Pancreas (tissue), 10 donors: ENCODE results near the gene PATE2. TPM values are rescaled to one million over a fixed set of nuclear protein-coding genes. Genes with fewer than 3 reads are reported as not detected.

ENCODE experiments used
- ATAC-seq, 4 donors: fragments of 200-7000 bp; cut with Tn5 transposase; one replicate each; pipeline versions ENCODE4 v1.8.0 to v1.9.1; 2020; ENCODE audit warnings: mild to moderate bottlenecking in 4 of 4, moderate library complexity in 4 of 4
- DNase-seq, 6 donors: peaks; one replicate each; pipeline ENCODE4 v3.0.0-alpha.2; 2020
- FAIRE-seq: peaks from 2 replicates; lab custom pipeline; 2012; peaks lifted over from hg19 to GRCh38; lab: Jason Lieb, UNC
- H3K27ac ChIP-seq, 4 donors: fragments of 200-600 bp; sonication (generic); 1 replicate in 3 of 4; 2 replicates in 1 of 4; pipeline versions ENCODE4 v1.5.0 to v1.8.0; 2020
- H3K27me3 ChIP-seq, 4 donors: fragments of 200-600 bp; one replicate each; pipeline ENCODE4 v1.8.0; 2021
- H3K36me3 ChIP-seq, 3 donors: fragments of 200-600 bp; sonication (generic) in 1 of 3; one replicate each; pipeline versions ENCODE4 v1.5.0 to v1.8.0; 2020 to 2021
- H3K4me1 ChIP-seq, 3 donors: fragments of 200-600 bp; one replicate each; pipeline ENCODE4 v1.8.0; 2021
- H3K4me3 ChIP-seq, 4 donors: fragments of 200-600 bp; sonication (generic) in 2 of 4; one replicate each; pipeline versions ENCODE4 v1.5.0 to v1.8.0; 2020 to 2021
- H3K9me3 ChIP-seq, 4 donors: fragments of 200-600 bp; one replicate each; pipeline ENCODE4 v1.8.0; 2021
- CTCF ChIP-seq, 4 donors: fragments of 200-600 bp; sonication (generic) in 3 of 4; IDR thresholded peaks; one replicate each; pipeline versions ENCODE4 v1.5.0 to v1.8.0; 2021; ENCODE audit warnings: antibody characterized with exemption in 4 of 4
- WGBS, 2 donors: extraction: QIAGEN DNeasy Blood & Tissue Kit; methylation state at CpG; one replicate each; pipeline ENCODE4 v1.1.7; 2013; 5-methylcytosine and 5-hydroxymethylcytosine counted together
- intact Hi-C, 3 donors: fragments of 100-400 bp; cut with DNase I; formaldehyde crosslinking; loops; one replicate each; pipeline versions ENCODE4 v1.11.1 to v1.14.2; 2022
- polyA plus RNA-seq, 2 donors: library from polyadenylated mRNA; stranded (reverse); fragments of 200-250 nt; gene quantifications; one replicate each; pipeline ENCODE4 v1.2.3, GENCODE V29; 2013
- total RNA-seq, 6 donors: library from RNA; stranded (reverse); fragmentation: NEBNext Ultra II Directional in 4 of 6; extraction: Animal tissue kit (Norgen Biotek cat#: 25700) in 4 of 6; gene quantifications; one replicate each; pipeline versions ENCODE4 v1.2.1 to v1.2.4, GENCODE V29; 2021 to 2023
- donor health status: healthy with polysubstance abuse.
- donor health status: DM: no; HTN: no; CAD: no; lungs with moderate emphysema.
- donor health status: DM: no; HTN: no; CAD: no.
- donor health status: control.
- donor health status: control.
- donor health status: Bipolar disorder and iron deficiency.
- donor health status: DM: yes; HTN: yes; CAD: no.
- donor health status: DM: no; HTN: no; CAD: no.
- donor health status: DM: no; HTN: no; CAD: no.
- donor health status: DM: yes; HTN: yes; CAD: no.

PATE2 gene
- total RNA-seq (under 1 TPM in 1 of 6 donors, not detected in 5; 0.08 TPM), polyA plus RNA-seq (not detected)

GRCh38 chr11:125778728-125779127, at the start of gene PATE2:
TSS of gene PATE2 (minus strand) at chr11:125778828. CDS start at chr11:125778773, 55 bp downstream.
- Histone ChIP-seq H3K9me3 (no peaks in the 10 kb centered on the region), H3K4me1 (no peaks in the 10 kb centered on the region), H3K27me3 (no peaks in the 10 kb centered on the region), H3K4me3 (no peak within 1 kb of the TSS), H3K36me3 (no peaks in the 10 kb centered on the region), H3K27ac (no peak within 1 kb of the TSS)
- FAIRE-seq (no peak), DNase-seq (no peak), ATAC-seq (no peak)
- TF ChIP-seq CTCF (IDR thresholded peaks at IDR 0.05), result no peak
- intact Hi-C loops, result no loop called here

- no peak for TF ChIP-seq CTCF (IDR thresholded peaks at IDR 0.05)
- Histone ChIP-seq H3K27ac (no peak overlapping the region), H3K4me3 (no peak overlapping the region), H3K9me3 (no peaks in the 10 kb centered on the region), H3K36me3 (no peaks in the 10 kb centered on the region), H3K27me3 (no peaks in the 10 kb centered on the region), H3K4me1 (no peaks in the 10 kb centered on the region)
- intact Hi-C loops, result no loop called here
- no peak for ATAC-seq
- WGBS, 2 donors, result 92 to 100% methylated on average over 1 of the region's 1 CpG
- no peak for DNase-seq
- FAIRE-seq, result no peak
Observed at GRCh38 chr11:125807909-125808308, 29.3 kb upstream of the PATE2 start.

GRCh38 chr11:125802387-125802786, 23.8 kb upstream of the PATE2 start:
- intact Hi-C loops, result no loop called here
- no peak for TF ChIP-seq CTCF (IDR thresholded peaks at IDR 0.05)
- ATAC-seq (no peak), DNase-seq (no peak), FAIRE-seq (no peak)
- Histone ChIP-seq H3K4me1 (no peaks in the 10 kb centered on the region), H3K4me3 (no peak overlapping the region), H3K36me3 (no peaks in the 10 kb centered on the region), H3K9me3 (no peaks in the 10 kb centered on the region), H3K27me3 (no peaks in the 10 kb centered on the region), H3K27ac (no peak overlapping the region)
- WGBS, 2 donors, result 0 to 34% methylated on average over 1 of the region's 1 CpG

GRCh38 chr11:125799808-125800207, 21.2 kb upstream of the PATE2 start:
- Histone ChIP-seq H3K4me3 (no peak overlapping the region), H3K4me1 (no peaks in the 10 kb centered on the region), H3K27me3 (no peaks in the 10 kb centered on the region), H3K36me3 (no peaks in the 10 kb centered on the region), H3K9me3 (no peaks in the 10 kb centered on the region), H3K27ac (no peak overlapping the region)
- no peak for TF ChIP-seq CTCF (IDR thresholded peaks at IDR 0.05)
- DNase-seq (no peak), FAIRE-seq (no peak), ATAC-seq (no peak)
- 11 to 23% methylated on average over 2 of the region's 2 CpGs for WGBS, 2 donors
- intact Hi-C loops, result no loop called here

- H3K4me1 ChIP-seq, result no peaks in the 10 kb centered on the region
- no peak overlapping the region for H3K4me3 ChIP-seq
- H3K36me3 ChIP-seq, result no peaks in the 10 kb centered on the region
- WGBS, 2 donors, result 30 to 33% methylated on average over 4 of the region's 4 CpGs
- H3K9me3 ChIP-seq, result no peaks in the 10 kb centered on the region
- ATAC-seq (no peak), FAIRE-seq (no peak), DNase-seq (no peak)
- TF ChIP-seq CTCF (IDR thresholded peaks at IDR 0.05), result no peak
- H3K27me3 ChIP-seq, result no peaks in the 10 kb centered on the region
- intact Hi-C loops, result no loop called here
- no peak overlapping the region for H3K27ac ChIP-seq
Observed at GRCh38 chr11:125797641-125798040, 19.0 kb upstream of the PATE2 start.
